ENCODE results near the gene ZFX. TPM values are rescaled to one million over a fixed set of nuclear protein-coding genes. Genes with fewer than 3 reads are reported as not detected.

ZFX gene
- total and polyA plus RNA-seq, 12 donors = 8.1 to 58.6 (median 35.2) TPM

DNA sequence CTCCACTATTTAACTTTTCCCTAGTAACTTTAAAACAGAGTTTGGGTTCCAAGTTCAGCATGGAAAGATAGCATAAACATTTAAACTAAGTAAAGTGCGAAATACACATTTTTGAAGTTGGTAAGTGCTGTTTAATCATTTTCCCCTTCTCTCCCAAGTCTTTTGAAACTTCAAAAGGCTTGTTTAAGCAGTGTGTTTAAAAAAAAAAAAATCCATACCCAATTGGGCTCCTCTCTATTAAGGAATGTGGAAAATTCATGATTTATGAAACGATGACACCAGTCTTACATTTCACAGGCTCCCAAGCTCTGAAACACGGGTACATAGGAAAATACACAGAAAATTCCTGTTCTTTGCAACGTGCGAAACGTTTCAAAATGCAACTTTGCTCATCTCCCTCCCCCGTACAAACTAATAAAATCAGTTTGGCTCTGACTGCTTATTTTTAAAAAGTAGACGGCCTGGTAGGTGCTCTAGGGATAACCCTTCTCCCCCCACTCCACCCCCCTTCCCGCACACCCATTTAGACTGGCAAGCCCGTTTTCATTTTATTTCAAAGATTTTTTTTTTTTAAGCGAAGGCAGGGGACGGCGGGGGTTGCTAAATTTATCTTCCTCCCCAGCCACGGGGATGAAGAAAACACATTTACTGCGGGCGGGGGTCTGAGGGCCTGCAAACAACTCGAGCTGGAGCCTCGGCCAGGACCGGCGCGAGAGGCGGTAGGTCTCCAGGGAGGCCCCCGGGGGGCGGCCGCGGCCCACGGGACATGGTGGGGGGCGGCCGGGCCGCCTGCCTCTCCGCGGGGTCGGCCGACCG, 786 bp upstream of the ZFX start:
- H3K36me3 ChIP-seq (replicated peaks in 1 of 2) = no peaks in the 10 kb centered on the region
- WGBS, 4 donors = 1 to 3% (median 3%) methylated on average over 17 to 34 of the region's 35 CpGs
- peaks cover 42 to 62% of the 10 kb centered on the region in 2 donors for H3K4me1 ChIP-seq (replicated peaks in 1 of 2)
- intact Hi-C loops (cut with DNase I) = no loop called here
- peak overlapping the region in 2 of 4 donors; percentile 76 to 86 for H3K4me3 ChIP-seq
- peak in 6 of 7 donors; percentile 13 to 53 (median 41) for DNase-seq
- TF ChIP-seq POLR2A (IDR thresholded peaks at IDR 0.05) = peak in 1 of 2 donors; percentile 51
- TF ChIP-seq, protein P1, sequence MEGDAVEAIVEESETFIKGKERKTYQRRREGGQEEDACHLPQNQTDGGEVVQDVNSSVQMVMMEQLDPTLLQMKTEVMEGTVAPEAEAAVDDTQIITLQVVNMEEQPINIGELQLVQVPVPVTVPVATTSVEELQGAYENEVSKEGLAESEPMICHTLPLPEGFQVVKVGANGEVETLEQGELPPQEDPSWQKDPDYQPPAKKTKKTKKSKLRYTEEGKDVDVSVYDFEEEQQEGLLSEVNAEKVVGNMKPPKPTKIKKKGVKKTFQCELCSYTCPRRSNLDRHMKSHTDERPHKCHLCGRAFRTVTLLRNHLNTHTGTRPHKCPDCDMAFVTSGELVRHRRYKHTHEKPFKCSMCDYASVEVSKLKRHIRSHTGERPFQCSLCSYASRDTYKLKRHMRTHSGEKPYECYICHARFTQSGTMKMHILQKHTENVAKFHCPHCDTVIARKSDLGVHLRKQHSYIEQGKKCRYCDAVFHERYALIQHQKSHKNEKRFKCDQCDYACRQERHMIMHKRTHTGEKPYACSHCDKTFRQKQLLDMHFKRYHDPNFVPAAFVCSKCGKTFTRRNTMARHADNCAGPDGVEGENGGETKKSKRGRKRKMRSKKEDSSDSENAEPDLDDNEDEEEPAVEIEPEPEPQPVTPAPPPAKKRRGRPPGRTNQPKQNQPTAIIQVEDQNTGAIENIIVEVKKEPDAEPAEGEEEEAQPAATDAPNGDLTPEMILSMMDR (IDR thresholded peaks at IDR 0.05) = no peak
- H3K9me3 ChIP-seq (replicated peaks in 1 of 3) = no peaks in the 10 kb centered on the region
- no peaks in the 10 kb centered on the region for H3K27me3 ChIP-seq
- peak overlapping the region; percentile 76 to 100 (median 99) for H3K27ac ChIP-seq

DNA sequence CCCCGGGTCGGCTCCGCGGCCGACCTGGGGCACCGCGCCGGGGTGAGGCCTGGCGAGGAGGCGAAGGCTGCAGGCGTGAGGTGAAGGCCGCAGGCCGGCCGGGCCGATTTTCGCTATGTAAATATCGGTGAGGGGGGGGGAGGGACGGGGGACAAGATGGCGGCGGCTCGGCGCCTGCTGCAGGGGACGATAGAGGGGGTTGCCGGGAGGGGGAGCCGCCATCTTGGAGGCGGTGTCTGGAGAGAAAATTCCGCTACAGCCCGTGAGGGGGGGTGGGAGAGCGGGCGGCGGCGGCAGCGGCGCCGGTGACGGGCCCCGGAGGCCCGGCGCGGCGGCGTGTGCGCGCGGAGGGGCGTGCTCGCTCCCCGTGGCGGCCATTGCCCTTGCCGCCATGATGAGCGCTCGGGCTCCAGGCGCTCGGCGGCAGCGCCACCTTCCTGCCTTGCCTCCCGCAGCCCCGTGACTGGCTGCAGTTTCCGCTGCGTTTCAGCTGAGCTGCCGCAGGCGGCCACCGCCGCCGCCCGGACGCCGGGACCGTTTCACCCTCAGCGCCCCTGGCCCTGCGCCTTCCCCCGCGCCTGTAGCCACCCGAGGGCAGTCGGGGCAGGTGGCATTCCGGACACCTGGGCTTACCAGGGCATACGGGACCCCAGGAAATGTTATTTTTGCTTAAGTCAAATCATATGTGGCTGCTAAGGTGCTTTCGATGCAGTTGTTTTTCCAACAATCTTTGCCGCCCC, 692 bp downstream of the ZFX start:
- Histone ChIP-seq H3K27ac (peak overlapping the region; percentile 79 to 100 (median 99)), H3K4me1 (replicated peaks in 1 of 2) (peaks cover 51 to 77% of the 10 kb centered on the region in 2 donors), H3K4me3 (peak overlapping the region; percentile 18 to 86 (median 66)), H3K27me3 (no peaks in the 10 kb centered on the region), H3K36me3 (replicated peaks in 1 of 2) (no peaks in the 10 kb centered on the region), H3K9me3 (replicated peaks in 1 of 3) (no peaks in the 10 kb centered on the region)
- intact Hi-C loops (cut with DNase I) = no loop called here
- TF ChIP-seq, protein P1 (IDR thresholded peaks at IDR 0.05) = peak; percentile 17 to 63 (median 46)
- TF ChIP-seq POLR2A (IDR thresholded peaks at IDR 0.05) = peak; percentile 50 to 73
- 0 to 2% (median 1%) methylated on average over 4 to 66 of the region's 79 CpGs for WGBS, 4 donors
- DNase-seq = peak; percentile 84 to 95 (median 93)

DNA sequence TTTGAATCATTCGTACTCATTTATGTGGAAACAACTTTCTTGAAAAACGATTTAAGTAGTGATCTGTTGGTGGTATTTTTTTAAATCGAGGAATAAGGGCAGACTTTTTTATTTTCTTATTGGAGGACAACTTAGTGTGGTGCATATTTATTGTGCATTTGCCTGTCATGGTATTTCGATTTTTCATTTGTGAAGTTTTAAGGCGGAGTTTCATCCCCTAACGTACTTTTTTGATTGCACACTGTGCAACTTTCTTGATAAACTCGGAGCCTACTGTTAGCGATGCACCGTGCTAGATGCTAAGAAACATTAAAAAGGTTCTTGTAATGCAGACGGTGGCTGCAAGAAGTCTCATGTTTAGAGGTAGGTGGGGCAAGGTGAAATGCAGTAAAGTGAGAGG, 1.4 kb downstream of the ZFX start:
- TF ChIP-seq, protein P1 (IDR thresholded peaks at IDR 0.05) = no peak
- TF ChIP-seq POLR2A (IDR thresholded peaks at IDR 0.05) = no peak
- 1 to 5% (median 1%) methylated on average over 10 of the region's 10 CpGs for WGBS, 4 donors
- H3K36me3 ChIP-seq (replicated peaks in 1 of 2) = no peaks in the 10 kb centered on the region
- H3K4me3 ChIP-seq = peak overlapping the region in 2 of 4 donors; percentile 76 to 86
- intact Hi-C loops (cut with DNase I) = no loop called here
- H3K9me3 ChIP-seq (replicated peaks in 1 of 3) = no peaks in the 10 kb centered on the region
- peak overlapping the region in 4 of 5 donors; percentile 90 to 100 (median 100) for H3K27ac ChIP-seq
- no peaks in the 10 kb centered on the region for H3K27me3 ChIP-seq
- DNase-seq = no peak
- peaks cover 51 to 77% of the 10 kb centered on the region in 2 donors for H3K4me1 ChIP-seq (replicated peaks in 1 of 2)

DNA sequence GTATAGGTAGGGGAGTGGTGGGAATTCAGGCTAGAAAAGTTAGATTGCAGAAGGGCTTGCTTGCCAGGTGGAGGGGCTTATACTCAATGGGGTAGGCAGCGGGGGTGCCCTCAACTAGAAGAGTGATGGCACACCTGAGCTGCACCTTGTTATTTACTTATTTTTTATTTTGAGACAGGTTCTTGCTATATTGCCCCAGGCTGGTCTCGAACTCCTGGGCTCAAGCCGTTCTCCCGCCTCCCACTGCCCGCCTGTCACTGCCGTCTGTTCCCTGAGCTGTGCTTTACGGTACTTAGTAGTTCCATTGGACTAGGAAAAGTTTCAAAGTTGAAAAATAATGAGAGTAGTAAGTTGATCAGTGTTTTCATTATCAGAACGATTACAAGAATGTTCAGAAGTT, 2.0 kb downstream of the ZFX start:
- no peak for TF ChIP-seq POLR2A (IDR thresholded peaks at IDR 0.05)
- TF ChIP-seq, protein P1 (IDR thresholded peaks at IDR 0.05) = no peak
- Histone ChIP-seq H3K27me3 (no peaks in the 10 kb centered on the region), H3K9me3 (replicated peaks in 1 of 3) (no peaks in the 10 kb centered on the region), H3K4me1 (replicated peaks in 1 of 2) (peaks cover 48 to 76% of the 10 kb centered on the region in 2 donors), H3K4me3 (peak overlapping the region in 1 of 4 donors; percentile 86), H3K27ac (peak overlapping the region in 2 of 5 donors; percentile 100), H3K36me3 (replicated peaks in 1 of 2) (no peaks in the 10 kb centered on the region)
- 50 to 71% (median 66%) methylated on average over 8 of the region's 8 CpGs for WGBS, 4 donors
- no peak for DNase-seq
- intact Hi-C loops (cut with DNase I) = no loop called here

Measured in adrenal gland (tissue), 12 donors.